A673 (cell line): ENCODE results near the gene AKR1C3.
"Not testable (repeated sequence)": the region's sequence is repeated elsewhere in the genome, so short reads cannot be mapped to it uniquely, and the experiment has no call there.

Source experiments
- EZH2 ChIP-seq: fragments of 200-600 bp; sonication (generic); IDR thresholded peaks from 2 replicates; pipeline ENCODE4 v1.6.1; 2017; ENCODE audit warnings: borderline replicate concordance, low read depth, mild to moderate bottlenecking, mixed read lengths, antibody characterized with exemption, low read length; ENCODE audit not compliant: poor library complexity, severe bottlenecking
- TF ChIP-seq, protein P1 (sequence below): fragments of 300-800, 200-600 bp; sonication (generic); conservative IDR thresholded peaks from 2 replicates; pipeline ENCODE4 v1.5.1; 2017; ENCODE audit warnings: low read depth, mild to moderate bottlenecking, antibody characterized with exemption, low read length, moderate library complexity, mixed read lengths

DNA sequence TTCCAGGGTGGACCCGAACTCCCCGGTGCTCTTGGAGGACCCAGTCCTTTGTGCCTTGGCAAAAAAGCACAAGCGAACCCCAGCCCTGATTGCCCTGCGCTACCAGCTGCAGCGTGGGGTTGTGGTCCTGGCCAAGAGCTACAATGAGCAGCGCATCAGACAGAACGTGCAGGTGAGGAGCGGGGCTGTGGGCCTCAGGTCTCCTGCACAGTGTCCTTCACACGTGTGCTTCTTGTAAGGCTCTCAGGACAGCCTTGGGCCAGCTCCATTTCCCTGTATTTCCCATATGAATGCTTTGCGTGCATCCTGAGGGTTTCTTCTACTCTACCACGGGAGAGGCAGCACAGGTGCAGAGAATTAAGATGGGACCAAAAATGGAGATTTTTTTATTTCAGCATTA lies 8.3 kb downstream of the AKR1C3 start:
- TF ChIP-seq, protein P1, sequence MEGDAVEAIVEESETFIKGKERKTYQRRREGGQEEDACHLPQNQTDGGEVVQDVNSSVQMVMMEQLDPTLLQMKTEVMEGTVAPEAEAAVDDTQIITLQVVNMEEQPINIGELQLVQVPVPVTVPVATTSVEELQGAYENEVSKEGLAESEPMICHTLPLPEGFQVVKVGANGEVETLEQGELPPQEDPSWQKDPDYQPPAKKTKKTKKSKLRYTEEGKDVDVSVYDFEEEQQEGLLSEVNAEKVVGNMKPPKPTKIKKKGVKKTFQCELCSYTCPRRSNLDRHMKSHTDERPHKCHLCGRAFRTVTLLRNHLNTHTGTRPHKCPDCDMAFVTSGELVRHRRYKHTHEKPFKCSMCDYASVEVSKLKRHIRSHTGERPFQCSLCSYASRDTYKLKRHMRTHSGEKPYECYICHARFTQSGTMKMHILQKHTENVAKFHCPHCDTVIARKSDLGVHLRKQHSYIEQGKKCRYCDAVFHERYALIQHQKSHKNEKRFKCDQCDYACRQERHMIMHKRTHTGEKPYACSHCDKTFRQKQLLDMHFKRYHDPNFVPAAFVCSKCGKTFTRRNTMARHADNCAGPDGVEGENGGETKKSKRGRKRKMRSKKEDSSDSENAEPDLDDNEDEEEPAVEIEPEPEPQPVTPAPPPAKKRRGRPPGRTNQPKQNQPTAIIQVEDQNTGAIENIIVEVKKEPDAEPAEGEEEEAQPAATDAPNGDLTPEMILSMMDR: not testable (repeated sequence)
- TF ChIP-seq EZH2: not testable (repeated sequence)
